Bone marrow (tissue), 2 donors: ENCODE data around the gene SYNPO2L.
"Not testable (repeated sequence)": the region's sequence is repeated elsewhere in the genome, so short reads cannot be mapped to it uniquely, and the experiment has no call there.

ENCODE experiments used
- DNase-seq, 2 donors: peaks; one replicate each; lab custom pipeline; 2025; lab: John Stamatoyannopoulos, UW

The SYNPO2L gene

GRCh38 chr10:73655990-73656298 lies at the start of gene SYNPO2L:
TSS of gene SYNPO2L (minus strand) at chr10:73656029. CDS start at chr10:73655922, 107 bp downstream.
- no peak for DNase-seq

- DNase-seq = not testable (repeated sequence)
Observed at GRCh38 chr10:73703924-73704323, 48.1 kb upstream of the SYNPO2L start.

GRCh38 chr10:73698819-73699218 lies 43.0 kb upstream of the SYNPO2L start:
- DNase-seq = not testable (repeated sequence)

- DNase-seq = not testable (repeated sequence)
Observed at GRCh38 chr10:73697675-73698159, 41.9 kb upstream of the SYNPO2L start, which contains the start of gene AGAP5. TSS of gene AGAP5 (minus strand) at chr10:73698109. CDS start at chr10:73697755, 354 bp downstream.

- not testable (repeated sequence) for DNase-seq
Observed at GRCh38 chr10:73695302-73695701, 39.5 kb upstream of the SYNPO2L start.

GRCh38 chr10:73690755-73691154 lies 34.9 kb upstream of the SYNPO2L start:
- not testable (repeated sequence) for DNase-seq

GRCh38 chr10:73689596-73689995 lies 33.8 kb upstream of the SYNPO2L start:
- not testable (repeated sequence) for DNase-seq

- DNase-seq = not testable (repeated sequence)
Observed at GRCh38 chr10:73687641-73688040, 31.8 kb upstream of the SYNPO2L start.

GRCh38 chr10:73674546-73674945 lies 18.7 kb upstream of the SYNPO2L start:
- DNase-seq = not testable (repeated sequence)

- DNase-seq = not testable (repeated sequence)
Observed at GRCh38 chr10:73668378-73668777, 12.5 kb upstream of the SYNPO2L start.

GRCh38 chr10:73666153-73666809 lies 10.5 kb upstream of the SYNPO2L start:
- not testable (repeated sequence) for DNase-seq

- not testable (repeated sequence) for DNase-seq
Observed at GRCh38 chr10:73665581-73665980, 9.8 kb upstream of the SYNPO2L start.

- DNase-seq = not testable (repeated sequence)
Observed at GRCh38 chr10:73664156-73665040, 8.6 kb upstream of the SYNPO2L start.

GRCh38 chr10:73663621-73664020 lies 7.8 kb upstream of the SYNPO2L start:
- DNase-seq = not testable (repeated sequence)

GRCh38 chr10:73662705-73663104 lies 6.9 kb upstream of the SYNPO2L start:
- not testable (repeated sequence) for DNase-seq

- DNase-seq = no peak
Observed at GRCh38 chr10:73655257-73655989, 406 bp downstream of the SYNPO2L start.

GRCh38 chr10:73653701-73654100 lies 2.1 kb downstream of the SYNPO2L start:
- no peak for DNase-seq

- no peak for DNase-seq
Observed at GRCh38 chr10:73653195-73653594, 2.6 kb downstream of the SYNPO2L start.

GRCh38 chr10:73650537-73651331 lies 5.1 kb downstream of the SYNPO2L start:
- DNase-seq = no peak

GRCh38 chr10:73649876-73650536 lies 5.8 kb downstream of the SYNPO2L start:
- no peak for DNase-seq
